Measurements from ENCODE around the gene DSP. TPM values are rescaled to one million over a fixed set of nuclear protein-coding genes. Genes with fewer than 3 reads are reported as not detected.

Gene DSP, protein sequence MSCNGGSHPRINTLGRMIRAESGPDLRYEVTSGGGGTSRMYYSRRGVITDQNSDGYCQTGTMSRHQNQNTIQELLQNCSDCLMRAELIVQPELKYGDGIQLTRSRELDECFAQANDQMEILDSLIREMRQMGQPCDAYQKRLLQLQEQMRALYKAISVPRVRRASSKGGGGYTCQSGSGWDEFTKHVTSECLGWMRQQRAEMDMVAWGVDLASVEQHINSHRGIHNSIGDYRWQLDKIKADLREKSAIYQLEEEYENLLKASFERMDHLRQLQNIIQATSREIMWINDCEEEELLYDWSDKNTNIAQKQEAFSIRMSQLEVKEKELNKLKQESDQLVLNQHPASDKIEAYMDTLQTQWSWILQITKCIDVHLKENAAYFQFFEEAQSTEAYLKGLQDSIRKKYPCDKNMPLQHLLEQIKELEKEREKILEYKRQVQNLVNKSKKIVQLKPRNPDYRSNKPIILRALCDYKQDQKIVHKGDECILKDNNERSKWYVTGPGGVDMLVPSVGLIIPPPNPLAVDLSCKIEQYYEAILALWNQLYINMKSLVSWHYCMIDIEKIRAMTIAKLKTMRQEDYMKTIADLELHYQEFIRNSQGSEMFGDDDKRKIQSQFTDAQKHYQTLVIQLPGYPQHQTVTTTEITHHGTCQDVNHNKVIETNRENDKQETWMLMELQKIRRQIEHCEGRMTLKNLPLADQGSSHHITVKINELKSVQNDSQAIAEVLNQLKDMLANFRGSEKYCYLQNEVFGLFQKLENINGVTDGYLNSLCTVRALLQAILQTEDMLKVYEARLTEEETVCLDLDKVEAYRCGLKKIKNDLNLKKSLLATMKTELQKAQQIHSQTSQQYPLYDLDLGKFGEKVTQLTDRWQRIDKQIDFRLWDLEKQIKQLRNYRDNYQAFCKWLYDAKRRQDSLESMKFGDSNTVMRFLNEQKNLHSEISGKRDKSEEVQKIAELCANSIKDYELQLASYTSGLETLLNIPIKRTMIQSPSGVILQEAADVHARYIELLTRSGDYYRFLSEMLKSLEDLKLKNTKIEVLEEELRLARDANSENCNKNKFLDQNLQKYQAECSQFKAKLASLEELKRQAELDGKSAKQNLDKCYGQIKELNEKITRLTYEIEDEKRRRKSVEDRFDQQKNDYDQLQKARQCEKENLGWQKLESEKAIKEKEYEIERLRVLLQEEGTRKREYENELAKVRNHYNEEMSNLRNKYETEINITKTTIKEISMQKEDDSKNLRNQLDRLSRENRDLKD (N-terminal part only)
- total RNA-seq: 100 to 1,000 TPM in 1 of 2 donors, 10 to 100 TPM in 1; 60.6 to 211 TPM

DNA sequence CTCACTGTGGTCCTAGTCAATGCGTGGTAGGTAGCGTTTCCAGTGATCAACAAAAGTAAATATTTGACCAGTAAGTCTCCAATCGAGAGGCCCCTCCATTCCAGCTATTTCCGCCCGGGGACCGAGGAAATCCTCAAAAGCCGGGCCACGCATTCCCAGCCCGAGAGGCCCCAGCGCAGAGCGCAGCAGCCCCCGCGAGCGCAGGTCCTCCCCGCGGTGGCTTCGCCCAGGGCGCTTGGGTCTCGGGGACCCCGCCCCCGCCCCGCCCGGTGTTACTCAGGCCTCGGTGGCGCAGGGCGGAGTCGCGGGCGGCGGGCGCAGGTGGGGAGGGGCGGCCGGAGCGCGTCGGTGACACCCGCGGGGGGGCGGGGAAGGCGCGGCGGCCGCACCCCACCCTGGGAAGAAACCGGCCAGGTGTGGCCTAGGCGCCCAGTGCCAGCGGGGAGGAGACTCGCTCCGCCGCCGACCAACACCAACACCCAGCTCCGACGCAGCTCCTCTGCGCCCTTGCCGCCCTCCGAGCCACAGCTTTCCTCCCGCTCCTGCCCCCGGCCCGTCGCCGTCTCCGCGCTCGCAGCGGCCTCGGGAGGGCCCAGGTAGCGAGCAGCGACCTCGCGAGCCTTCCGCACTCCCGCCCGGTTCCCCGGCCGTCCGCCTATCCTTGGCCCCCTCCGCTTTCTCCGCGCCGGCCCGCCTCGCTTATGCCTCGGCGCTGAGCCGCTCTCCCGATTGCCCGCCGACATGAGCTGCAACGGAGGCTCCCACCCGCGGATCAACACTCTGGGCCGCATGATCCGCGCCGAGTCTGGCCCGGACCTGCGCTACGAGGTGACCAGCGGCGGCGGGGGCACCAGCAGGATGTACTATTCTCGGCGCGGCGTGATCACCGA is at the start of gene DSP:
TSS of gene DSP (plus strand) at position 497 of the 890 bp plus-strand sequence. CDS start at position 742, 245 bp downstream.
- Histone ChIP-seq H3K27me3 (replicated peaks; ENCODE audit: insufficient read depth) (no peaks in the 10 kb centered on the region), H3K9me3 (no peaks in the 10 kb centered on the region), H3K4me1 (replicated peaks) (peaks cover 7% of the 10 kb centered on the region), H3K36me3 (no peaks in the 10 kb centered on the region), H3K27ac (peak within 1 kb of the TSS; percentile 93), H3K4me3 (peak within 1 kb of the TSS; percentile 77 to 91)
- DNase-seq (ENCODE audit: low spot score): peak; percentile 91
- WGBS: 1% methylated on average over 58 of the region's 105 CpGs
- TF ChIP-seq, protein P1, sequence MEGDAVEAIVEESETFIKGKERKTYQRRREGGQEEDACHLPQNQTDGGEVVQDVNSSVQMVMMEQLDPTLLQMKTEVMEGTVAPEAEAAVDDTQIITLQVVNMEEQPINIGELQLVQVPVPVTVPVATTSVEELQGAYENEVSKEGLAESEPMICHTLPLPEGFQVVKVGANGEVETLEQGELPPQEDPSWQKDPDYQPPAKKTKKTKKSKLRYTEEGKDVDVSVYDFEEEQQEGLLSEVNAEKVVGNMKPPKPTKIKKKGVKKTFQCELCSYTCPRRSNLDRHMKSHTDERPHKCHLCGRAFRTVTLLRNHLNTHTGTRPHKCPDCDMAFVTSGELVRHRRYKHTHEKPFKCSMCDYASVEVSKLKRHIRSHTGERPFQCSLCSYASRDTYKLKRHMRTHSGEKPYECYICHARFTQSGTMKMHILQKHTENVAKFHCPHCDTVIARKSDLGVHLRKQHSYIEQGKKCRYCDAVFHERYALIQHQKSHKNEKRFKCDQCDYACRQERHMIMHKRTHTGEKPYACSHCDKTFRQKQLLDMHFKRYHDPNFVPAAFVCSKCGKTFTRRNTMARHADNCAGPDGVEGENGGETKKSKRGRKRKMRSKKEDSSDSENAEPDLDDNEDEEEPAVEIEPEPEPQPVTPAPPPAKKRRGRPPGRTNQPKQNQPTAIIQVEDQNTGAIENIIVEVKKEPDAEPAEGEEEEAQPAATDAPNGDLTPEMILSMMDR (IDR thresholded peaks at IDR 0.05): no peak
- peak; percentile 55 for TF ChIP-seq POLR2AphosphoS5 (IDR thresholded peaks at IDR 0.05)
- peak; percentile 96 for TF ChIP-seq POLR2A (IDR thresholded peaks at IDR 0.05)
- intact Hi-C loops (cut with DNase I): no loop called here

DNA sequence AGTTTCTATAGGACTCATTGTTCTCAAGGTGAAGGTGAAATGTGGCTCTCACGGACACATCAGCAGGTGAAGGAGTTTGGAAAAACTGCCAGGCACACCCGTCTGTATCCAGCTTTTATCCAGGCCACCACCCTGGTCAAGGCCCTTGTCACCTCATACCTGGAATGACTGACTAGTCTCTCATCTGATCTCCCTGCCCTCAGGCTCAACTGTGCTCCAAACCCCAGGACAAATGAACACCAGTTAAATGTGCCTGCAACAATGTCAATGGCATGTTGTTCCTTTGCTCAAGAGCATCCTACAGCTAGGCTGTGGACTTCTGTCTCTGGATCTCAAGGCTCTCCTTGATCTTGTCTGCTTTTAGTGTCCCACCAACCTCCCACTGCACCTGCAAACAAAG is 47.6 kb upstream of the DSP start:
- Histone ChIP-seq H3K4me3 (no peak overlapping the region), H3K9me3 (no peaks in the 10 kb centered on the region), H3K27ac (no peak overlapping the region), H3K36me3 (no peaks in the 10 kb centered on the region), H3K27me3 (replicated peaks; ENCODE audit: insufficient read depth) (no peaks in the 10 kb centered on the region), H3K4me1 (replicated peaks) (no peaks in the 10 kb centered on the region)
- DNase-seq (ENCODE audit: low spot score): no peak
- TF ChIP-seq, protein P1 (IDR thresholded peaks at IDR 0.05): no peak
- TF ChIP-seq POLR2AphosphoS5 (IDR thresholded peaks at IDR 0.05): no peak
- no peak for TF ChIP-seq POLR2A (IDR thresholded peaks at IDR 0.05)
- intact Hi-C loops (cut with DNase I): no loop called here
- 96% methylated on average over 2 of the region's 2 CpGs for WGBS

DNA sequence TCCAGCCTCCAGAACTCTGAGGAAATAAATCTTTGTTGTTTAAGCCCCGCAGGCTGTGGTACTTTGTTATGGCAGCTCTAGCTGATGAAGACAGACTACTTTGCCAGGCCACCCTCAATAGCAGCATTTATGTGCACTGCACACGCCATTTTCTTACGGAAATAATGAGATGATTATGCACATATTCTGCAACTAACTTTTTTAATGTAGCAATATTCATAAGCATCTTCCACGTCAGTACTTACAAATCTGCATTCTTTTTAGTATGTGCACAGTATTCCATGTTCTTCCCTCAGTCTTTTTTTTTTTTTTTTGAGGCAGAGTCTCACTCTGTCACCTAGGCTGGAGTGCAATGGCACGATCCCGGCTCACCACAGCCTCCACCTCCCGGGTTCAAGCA is 46.8 kb upstream of the DSP start:
- H3K4me3 ChIP-seq: no peak overlapping the region
- TF ChIP-seq POLR2A (IDR thresholded peaks at IDR 0.05) (no peak), POLR2AphosphoS5 (IDR thresholded peaks at IDR 0.05) (no peak)
- TF ChIP-seq, protein P1 (IDR thresholded peaks at IDR 0.05): no peak
- 91% methylated on average over 7 of the region's 7 CpGs for WGBS
- H3K9me3 ChIP-seq: no peaks in the 10 kb centered on the region
- H3K4me1 ChIP-seq (replicated peaks): no peaks in the 10 kb centered on the region
- H3K36me3 ChIP-seq: no peaks in the 10 kb centered on the region
- intact Hi-C loops (cut with DNase I): no loop called here
- no peaks in the 10 kb centered on the region for H3K27me3 ChIP-seq (replicated peaks; ENCODE audit: insufficient read depth)
- DNase-seq (ENCODE audit: low spot score): no peak
- no peak overlapping the region for H3K27ac ChIP-seq

DNA sequence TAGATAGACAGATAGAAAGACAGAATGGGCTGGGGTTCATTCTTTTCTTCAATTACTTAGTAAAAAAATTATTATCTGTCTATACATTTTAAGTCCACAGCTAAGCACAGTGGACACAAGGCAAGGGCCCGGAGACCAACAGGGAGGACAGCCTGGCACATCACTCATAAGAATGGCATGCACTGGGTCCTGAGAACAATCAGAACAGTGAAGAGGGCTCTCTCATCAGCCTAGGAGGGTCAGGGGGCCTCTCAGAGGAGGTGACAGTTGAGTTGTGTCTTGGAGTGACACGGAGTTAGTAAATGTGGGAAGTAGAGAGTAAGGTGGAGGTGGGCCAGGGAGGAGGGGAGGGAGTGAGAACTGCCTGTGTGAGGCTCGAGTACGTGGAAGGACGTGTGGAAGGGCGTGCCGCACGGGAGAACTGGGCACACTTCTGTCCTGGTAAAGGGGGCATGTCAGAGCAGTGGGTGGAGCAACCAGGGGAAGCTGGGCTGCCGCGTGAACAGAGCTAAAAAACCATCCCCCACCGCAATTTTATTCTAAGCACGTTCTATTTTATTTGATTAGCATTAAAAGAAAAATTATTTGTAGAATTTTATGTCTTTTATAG is 45.1 kb upstream of the DSP start:
- WGBS: 74% methylated on average over 12 of the region's 12 CpGs
- H3K4me1 ChIP-seq (replicated peaks): no peaks in the 10 kb centered on the region
- no peak overlapping the region for H3K4me3 ChIP-seq
- intact Hi-C loops (cut with DNase I): no loop called here
- TF ChIP-seq, protein P1 (IDR thresholded peaks at IDR 0.05): no peak
- no peak for TF ChIP-seq POLR2A (IDR thresholded peaks at IDR 0.05)
- TF ChIP-seq POLR2AphosphoS5 (IDR thresholded peaks at IDR 0.05): no peak
- H3K9me3 ChIP-seq: no peaks in the 10 kb centered on the region
- no peaks in the 10 kb centered on the region for H3K36me3 ChIP-seq
- no peaks in the 10 kb centered on the region for H3K27me3 ChIP-seq (replicated peaks; ENCODE audit: insufficient read depth)
- H3K27ac ChIP-seq: no peak overlapping the region
- DNase-seq (ENCODE audit: low spot score): no peak
